ENCODE measurements around the gene THSD1. TPM values are rescaled to one million over a fixed set of nuclear protein-coding genes. Genes with fewer than 3 reads are reported as not detected.

The THSD1 gene
- total RNA-seq, 1 donor = 9.9 TPM

- TF ChIP-seq CTCF (IDR thresholded peaks at IDR 0.05; ENCODE audit: insufficient read depth, low read depth, low read length) = no peak
- H3K4me3 ChIP-seq (ENCODE audit: low read depth, low read length) = no peak overlapping the region
- no peak for DNase-seq (ENCODE audit: low read depth)
Observed at GRCh38 chr13:52394586-52394985, 11.4 kb downstream of the THSD1 start.

GRCh38 chr13:52393572-52394357, 12.2 kb downstream of the THSD1 start:
- TF ChIP-seq CTCF (IDR thresholded peaks at IDR 0.05; ENCODE audit: insufficient read depth, low read depth, low read length) = no peak
- no peak overlapping the region for H3K4me3 ChIP-seq (ENCODE audit: low read depth, low read length)
- DNase-seq (ENCODE audit: low read depth) = no peak

GRCh38 chr13:52387721-52388120, 18.3 kb downstream of the THSD1 start:
- DNase-seq (ENCODE audit: low read depth) = no peak
- no peak for TF ChIP-seq CTCF (IDR thresholded peaks at IDR 0.05; ENCODE audit: insufficient read depth, low read depth, low read length)
- H3K4me3 ChIP-seq (ENCODE audit: low read depth, low read length) = no peak overlapping the region

GRCh38 chr13:52385870-52386269, 20.1 kb downstream of the THSD1 start:
- no peak overlapping the region for H3K4me3 ChIP-seq (ENCODE audit: low read depth, low read length)
- no peak for DNase-seq (ENCODE audit: low read depth)
- no peak for TF ChIP-seq CTCF (IDR thresholded peaks at IDR 0.05; ENCODE audit: insufficient read depth, low read depth, low read length)

- no peak for DNase-seq (ENCODE audit: low read depth)
- no peak for TF ChIP-seq CTCF (IDR thresholded peaks at IDR 0.05; ENCODE audit: insufficient read depth, low read depth, low read length)
- no peak overlapping the region for H3K4me3 ChIP-seq (ENCODE audit: low read depth, low read length)
Observed at GRCh38 chr13:52383366-52383765, 22.6 kb downstream of the THSD1 start.

- DNase-seq (ENCODE audit: low read depth) = no peak
- H3K4me3 ChIP-seq (ENCODE audit: low read depth, low read length) = peak overlapping the region; percentile 9
- no peak for TF ChIP-seq CTCF (IDR thresholded peaks at IDR 0.05; ENCODE audit: insufficient read depth, low read depth, low read length)
Observed at GRCh38 chr13:52378312-52378711, 27.7 kb downstream of the THSD1 start.

- no peak overlapping the region for H3K4me3 ChIP-seq (ENCODE audit: low read depth, low read length)
- DNase-seq (ENCODE audit: low read depth) = no peak
- no peak for TF ChIP-seq CTCF (IDR thresholded peaks at IDR 0.05; ENCODE audit: insufficient read depth, low read depth, low read length)
Observed at GRCh38 chr13:52377898-52378297, 28.1 kb downstream of the THSD1 start.

All from fibroblast of villous mesenchyme (primary cell).